Measurements from ENCODE around the gene PDE4D.

Gene PDE4D

GRCh38 chr5:59169081-59169767 is 724.3 kb downstream of the PDE4D start:
- H3K4me3 ChIP-seq (ENCODE audit: extremely low read depth, insufficient read depth, low read length, poor library complexity, severe bottlenecking), result no peak overlapping the region
- 93% methylated on average over 3 of the region's 7 CpGs; no CpG with 5 or more reads in 1 of the 2 experiments for WGBS, 2 experiments (ENCODE audit: insufficient coverage in 2 of 2)
- no peaks in the 10 kb centered on the region for H3K4me1 ChIP-seq (ENCODE audit: control insufficient read depth, insufficient read depth, low read length, poor library complexity, severe bottlenecking)
- no peaks in the 10 kb centered on the region for H3K36me3 ChIP-seq (ENCODE audit: control insufficient read depth, insufficient read depth, low read length)
- no peak overlapping the region for H3K27ac ChIP-seq (ENCODE audit: low read depth, low read length, severe bottlenecking)
- H3K9me3 ChIP-seq (ENCODE audit: control insufficient read depth, low read length), result no peaks in the 10 kb centered on the region

DNA sequence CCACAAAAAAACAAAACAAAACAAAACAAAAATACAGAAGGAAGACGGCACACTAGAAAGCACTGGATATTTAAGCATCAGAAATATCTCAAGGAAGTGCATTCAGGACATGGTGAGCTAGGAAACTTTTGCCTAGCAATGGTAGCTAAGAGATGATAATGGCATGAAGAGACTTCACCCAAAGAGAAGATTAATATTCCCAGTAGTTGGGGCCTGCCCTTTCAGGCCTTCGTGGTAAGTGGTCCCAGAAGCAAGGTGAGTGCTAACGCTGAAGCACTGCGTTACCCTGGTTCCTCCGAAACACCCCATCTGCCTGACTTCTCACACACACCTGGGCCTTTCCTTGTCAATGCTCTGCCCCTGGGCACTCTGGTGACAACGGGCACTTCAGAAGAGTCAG is 725.5 kb downstream of the PDE4D start:
- Histone ChIP-seq H3K4me3 (ENCODE audit: extremely low read depth, insufficient read depth, low read length, poor library complexity, severe bottlenecking) (no peak overlapping the region), H3K27ac (ENCODE audit: low read depth, low read length, severe bottlenecking) (no peak overlapping the region), H3K4me1 (ENCODE audit: control insufficient read depth, insufficient read depth, low read length, poor library complexity, severe bottlenecking) (no peaks in the 10 kb centered on the region), H3K36me3 (ENCODE audit: control insufficient read depth, insufficient read depth, low read length) (no peaks in the 10 kb centered on the region), H3K9me3 (ENCODE audit: control insufficient read depth, low read length) (no peaks in the 10 kb centered on the region)
- WGBS, 2 experiments (ENCODE audit: insufficient coverage in 2 of 2), result 80 to 94% methylated on average over 1 to 4 of the region's 6 CpGs

GRCh38 chr5:59164041-59164830 is 729.3 kb downstream of the PDE4D start:
- WGBS, 2 experiments (ENCODE audit: insufficient coverage in 2 of 2), result 61 to 80% methylated on average over 3 to 5 of the region's 7 CpGs
- no peak overlapping the region for H3K4me3 ChIP-seq (ENCODE audit: extremely low read depth, insufficient read depth, low read length, poor library complexity, severe bottlenecking)

GRCh38 chr5:59161221-59162105 is 732.1 kb downstream of the PDE4D start:
- Histone ChIP-seq H3K36me3 (ENCODE audit: control insufficient read depth, insufficient read depth, low read length) (no peaks in the 10 kb centered on the region), H3K27ac (ENCODE audit: low read depth, low read length, severe bottlenecking) (no peak overlapping the region), H3K4me1 (ENCODE audit: control insufficient read depth, insufficient read depth, low read length, poor library complexity, severe bottlenecking) (no peaks in the 10 kb centered on the region), H3K4me3 (ENCODE audit: extremely low read depth, insufficient read depth, low read length, poor library complexity, severe bottlenecking) (no peak overlapping the region), H3K9me3 (ENCODE audit: control insufficient read depth, low read length) (no peaks in the 10 kb centered on the region)
- WGBS, 2 experiments (ENCODE audit: insufficient coverage in 2 of 2), result 93 to 98% methylated on average over 6 to 8 of the region's 9 CpGs

More at GRCh38 chr5:59164041-59164830, 729.3 kb downstream of the PDE4D start:
- Histone ChIP-seq H3K9me3 (ENCODE audit: control insufficient read depth, low read length) (no peaks in the 10 kb centered on the region), H3K4me1 (ENCODE audit: control insufficient read depth, insufficient read depth, low read length, poor library complexity, severe bottlenecking) (no peaks in the 10 kb centered on the region), H3K36me3 (ENCODE audit: control insufficient read depth, insufficient read depth, low read length) (no peaks in the 10 kb centered on the region), H3K27ac (ENCODE audit: low read depth, low read length, severe bottlenecking) (no peak overlapping the region)

GRCh38 chr5:59158637-59159391 is 734.7 kb downstream of the PDE4D start:
- 71 to 75% methylated on average over 1 to 2 of the region's 2 CpGs for WGBS, 2 experiments (ENCODE audit: insufficient coverage in 2 of 2)
- H3K36me3 ChIP-seq (ENCODE audit: control insufficient read depth, insufficient read depth, low read length), result no peaks in the 10 kb centered on the region
- no peak overlapping the region for H3K27ac ChIP-seq (ENCODE audit: low read depth, low read length, severe bottlenecking)
- H3K4me3 ChIP-seq (ENCODE audit: extremely low read depth, insufficient read depth, low read length, poor library complexity, severe bottlenecking), result no peak overlapping the region
- no peaks in the 10 kb centered on the region for H3K9me3 ChIP-seq (ENCODE audit: control insufficient read depth, low read length)
- no peaks in the 10 kb centered on the region for H3K4me1 ChIP-seq (ENCODE audit: control insufficient read depth, insufficient read depth, low read length, poor library complexity, severe bottlenecking)

- Histone ChIP-seq H3K36me3 (ENCODE audit: control insufficient read depth, insufficient read depth, low read length) (no peaks in the 10 kb centered on the region), H3K4me3 (ENCODE audit: extremely low read depth, insufficient read depth, low read length, poor library complexity, severe bottlenecking) (no peak overlapping the region), H3K9me3 (ENCODE audit: control insufficient read depth, low read length) (no peaks in the 10 kb centered on the region), H3K27ac (ENCODE audit: low read depth, low read length, severe bottlenecking) (no peak overlapping the region), H3K4me1 (ENCODE audit: control insufficient read depth, insufficient read depth, low read length, poor library complexity, severe bottlenecking) (no peaks in the 10 kb centered on the region)
- 63 to 90% methylated on average over 2 of the region's 2 CpGs for WGBS, 2 experiments (ENCODE audit: insufficient coverage in 2 of 2)
These were observed 735.4 kb downstream of the PDE4D start for GRCh38 chr5:59158165-59158564.

DNA sequence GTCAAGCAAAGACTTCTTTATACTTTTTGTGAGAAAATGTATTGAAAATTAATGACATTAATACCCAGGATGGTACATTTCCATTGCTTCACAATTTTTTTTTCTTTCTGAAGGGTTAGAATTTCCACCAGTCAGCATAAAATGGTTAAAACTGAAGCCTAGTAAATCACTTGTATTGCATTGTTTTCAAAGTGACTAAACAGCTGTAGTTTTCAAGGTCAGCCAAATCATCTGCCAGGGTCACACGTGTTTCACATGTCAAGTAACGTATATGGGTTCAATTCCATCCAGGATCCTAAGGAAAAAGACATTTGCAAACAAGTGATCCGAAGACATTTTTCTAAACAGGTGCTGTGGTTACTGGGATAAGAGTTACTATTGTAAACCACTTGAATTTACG is 736.5 kb downstream of the PDE4D start:
- WGBS, 2 experiments (ENCODE audit: insufficient coverage in 2 of 2), result 75 to 90% methylated on average over 2 of the region's 4 CpGs
- no peaks in the 10 kb centered on the region for H3K4me1 ChIP-seq (ENCODE audit: control insufficient read depth, insufficient read depth, low read length, poor library complexity, severe bottlenecking)
- H3K4me3 ChIP-seq (ENCODE audit: extremely low read depth, insufficient read depth, low read length, poor library complexity, severe bottlenecking), result no peak overlapping the region
- no peaks in the 10 kb centered on the region for H3K36me3 ChIP-seq (ENCODE audit: control insufficient read depth, insufficient read depth, low read length)
- H3K27ac ChIP-seq (ENCODE audit: low read depth, low read length, severe bottlenecking), result no peak overlapping the region
- H3K9me3 ChIP-seq (ENCODE audit: control insufficient read depth, low read length), result no peaks in the 10 kb centered on the region

GRCh38 chr5:59152701-59153245 is 740.8 kb downstream of the PDE4D start:
- Histone ChIP-seq H3K36me3 (ENCODE audit: control insufficient read depth, insufficient read depth, low read length) (no peaks in the 10 kb centered on the region), H3K4me1 (ENCODE audit: control insufficient read depth, insufficient read depth, low read length, poor library complexity, severe bottlenecking) (no peaks in the 10 kb centered on the region), H3K9me3 (ENCODE audit: control insufficient read depth, low read length) (no peaks in the 10 kb centered on the region), H3K27ac (ENCODE audit: low read depth, low read length, severe bottlenecking) (no peak overlapping the region), H3K4me3 (ENCODE audit: extremely low read depth, insufficient read depth, low read length, poor library complexity, severe bottlenecking) (no peak overlapping the region)
- WGBS, 2 experiments (ENCODE audit: insufficient coverage in 2 of 2), result 57 to 67% methylated on average over 1 of the region's 2 CpGs

DNA sequence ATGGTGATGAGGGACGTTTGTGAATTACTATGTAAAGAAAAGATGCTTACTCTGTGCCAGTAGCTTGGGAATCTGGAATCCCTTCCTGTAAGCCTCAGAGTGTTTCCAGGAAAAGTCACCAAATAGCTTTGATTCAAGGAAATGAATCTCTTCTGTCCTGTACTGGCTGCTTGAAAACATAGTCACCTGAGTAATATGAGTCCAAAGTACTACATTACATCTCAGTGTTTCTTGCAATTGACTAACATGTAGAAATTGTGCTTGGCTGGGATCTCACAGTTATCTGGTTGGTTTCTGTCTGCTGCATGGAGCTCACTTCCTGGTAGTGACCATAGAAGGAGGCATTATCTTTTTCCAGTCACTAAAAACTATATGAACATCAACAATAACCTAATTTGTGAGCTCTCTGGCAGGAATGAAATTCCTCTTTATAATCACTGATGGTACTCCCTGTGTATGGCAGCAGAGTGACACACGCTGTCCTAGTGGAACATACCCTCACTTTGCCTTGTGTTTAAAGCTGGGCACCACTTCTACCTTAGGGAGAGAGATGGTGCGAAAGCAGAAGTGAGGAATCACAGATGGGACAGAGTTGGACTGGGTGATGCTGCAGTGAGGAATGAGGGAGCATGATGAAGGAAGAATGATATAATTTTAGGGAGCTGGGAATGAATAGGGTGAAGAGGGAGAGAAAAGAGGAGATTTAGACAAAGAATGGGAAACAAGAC is 742.2 kb downstream of the PDE4D start:
- H3K27ac ChIP-seq (ENCODE audit: low read depth, low read length, severe bottlenecking), result no peak overlapping the region
- WGBS, 2 experiments (ENCODE audit: insufficient coverage in 2 of 2), result 90% methylated on average over 2 to 3 of the region's 3 CpGs
- H3K4me1 ChIP-seq (ENCODE audit: control insufficient read depth, insufficient read depth, low read length, poor library complexity, severe bottlenecking), result no peaks in the 10 kb centered on the region
- H3K4me3 ChIP-seq (ENCODE audit: extremely low read depth, insufficient read depth, low read length, poor library complexity, severe bottlenecking), result no peak overlapping the region
- no peaks in the 10 kb centered on the region for H3K9me3 ChIP-seq (ENCODE audit: control insufficient read depth, low read length)
- H3K36me3 ChIP-seq (ENCODE audit: control insufficient read depth, insufficient read depth, low read length), result no peaks in the 10 kb centered on the region
